IPS-NIHi7 (cell line): ENCODE data around the gene LAMTOR2.
"Not testable (repeated sequence)": the region's sequence is repeated elsewhere in the genome, so short reads cannot be mapped to it uniquely, and the experiment has no call there.

Experiments used
- DNase-seq: peaks from one replicate; pipeline ENCODE4 v3.0.0; 2012; ENCODE audit warnings: mixed read lengths; ENCODE audit errors: extremely low spot score

Gene LAMTOR2

DNA sequence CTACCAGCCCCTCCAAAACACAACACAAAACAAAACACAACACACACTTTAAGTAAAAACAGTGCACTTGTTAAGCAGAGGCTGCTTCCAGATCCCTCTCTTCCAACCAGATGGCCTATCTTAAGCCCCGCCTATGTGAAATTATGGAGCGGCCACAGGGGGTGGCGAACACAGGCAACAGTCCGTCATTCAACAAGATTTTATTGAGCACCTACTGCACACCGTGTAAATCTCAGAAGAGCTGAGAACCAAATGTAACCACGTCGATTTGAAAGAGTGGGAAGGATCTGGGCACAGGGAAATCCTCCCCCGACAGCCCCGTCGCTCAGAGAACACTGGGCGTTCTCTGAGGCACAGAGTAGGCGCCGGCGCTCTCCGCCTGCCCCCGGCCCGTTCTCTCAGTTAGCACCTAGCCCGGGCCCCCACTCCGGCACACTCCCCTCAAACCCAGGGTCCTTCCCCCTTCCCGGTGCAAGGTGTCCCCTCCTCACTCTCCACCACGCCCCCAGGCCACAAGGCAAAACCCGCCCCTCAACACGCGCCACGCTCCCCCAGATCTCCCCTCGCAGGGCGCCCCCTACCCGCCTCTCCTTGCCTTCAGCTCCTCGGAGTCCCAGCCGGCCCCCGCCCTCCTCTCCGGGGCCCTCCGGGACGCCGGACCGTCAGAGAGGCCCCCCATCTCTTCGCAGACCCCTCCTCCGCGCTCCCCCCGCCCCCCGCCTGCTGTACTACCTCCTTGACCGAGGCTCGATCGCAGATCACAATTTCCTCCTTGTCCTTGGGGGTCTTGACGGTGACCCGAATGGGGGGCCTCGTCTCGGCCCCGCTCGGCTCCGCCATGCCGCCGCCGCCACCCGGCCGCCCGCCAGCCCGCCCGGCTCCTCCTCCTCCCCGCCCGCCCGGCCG, 1.5 kb upstream of the LAMTOR2 start:
- DNase-seq: peak; percentile 88

GRCh38 chr1:156053768-156054499, 648 bp upstream of the LAMTOR2 start, which contains the start of gene UBQLN4:
TSS of gene UBQLN4 (minus strand) at chr1:156053798. CDS start at chr1:156053701, 97 bp downstream.
- peak; percentile 94 for DNase-seq

DNA sequence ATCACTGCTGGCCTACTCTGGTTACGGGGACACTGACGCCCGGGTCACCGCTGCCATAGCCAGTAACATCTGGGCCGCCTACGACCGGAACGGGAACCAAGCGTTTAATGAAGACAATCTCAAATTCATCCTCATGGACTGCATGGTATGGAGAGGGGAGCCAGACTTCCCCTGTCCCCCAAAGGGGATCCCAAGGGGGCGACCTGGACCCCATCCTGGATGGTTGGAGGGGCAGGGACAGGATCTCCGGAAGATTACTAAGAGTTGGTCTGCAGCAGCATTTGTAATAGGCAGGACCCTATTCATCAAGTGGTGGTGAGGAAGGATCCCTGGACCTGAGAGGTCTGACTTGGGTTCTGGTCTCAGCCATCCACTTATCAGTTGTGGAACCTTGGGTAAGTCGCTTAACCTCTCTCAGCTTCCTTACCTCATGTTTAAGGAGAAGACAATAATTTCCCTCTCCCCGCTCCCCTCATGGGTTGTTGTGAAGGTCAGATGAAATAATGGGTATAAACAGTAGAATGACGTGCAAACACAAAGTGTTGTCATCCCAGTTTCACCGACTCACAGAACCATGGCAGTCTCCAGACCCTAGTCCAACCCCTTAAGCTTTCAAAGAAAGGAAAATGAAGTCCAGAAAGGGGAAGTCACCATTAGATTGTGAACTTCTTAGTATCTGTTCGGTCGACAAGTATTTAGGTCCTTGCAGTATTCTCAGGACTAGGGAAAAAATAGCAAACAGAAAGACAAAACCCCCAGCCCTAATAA, 883 bp downstream of the LAMTOR2 start:
- DNase-seq: no peak

- no peak for DNase-seq
Measured at GRCh38 chr1:156056326-156056849, 1.8 kb downstream of the LAMTOR2 start.

- peak; percentile 89 for DNase-seq
Measured at GRCh38 chr1:156060937-156061636, 6.5 kb downstream of the LAMTOR2 start, which contains the start of gene RAB25. TSS of gene RAB25 (plus strand) at chr1:156061160. CDS start at chr1:156061401, 241 bp downstream.

- no peak for DNase-seq
Measured at GRCh38 chr1:156062189-156062588, 7.6 kb downstream of the LAMTOR2 start.

- DNase-seq: no peak
Measured at GRCh38 chr1:156063997-156064285, 9.4 kb downstream of the LAMTOR2 start.

- DNase-seq: no peak
Measured at GRCh38 chr1:156064615-156065014, 10.0 kb downstream of the LAMTOR2 start.

- DNase-seq: no peak
Measured at GRCh38 chr1:156065212-156065611, 10.6 kb downstream of the LAMTOR2 start.

- DNase-seq: no peak
Measured at GRCh38 chr1:156065871-156066270, 11.3 kb downstream of the LAMTOR2 start.

DNA sequence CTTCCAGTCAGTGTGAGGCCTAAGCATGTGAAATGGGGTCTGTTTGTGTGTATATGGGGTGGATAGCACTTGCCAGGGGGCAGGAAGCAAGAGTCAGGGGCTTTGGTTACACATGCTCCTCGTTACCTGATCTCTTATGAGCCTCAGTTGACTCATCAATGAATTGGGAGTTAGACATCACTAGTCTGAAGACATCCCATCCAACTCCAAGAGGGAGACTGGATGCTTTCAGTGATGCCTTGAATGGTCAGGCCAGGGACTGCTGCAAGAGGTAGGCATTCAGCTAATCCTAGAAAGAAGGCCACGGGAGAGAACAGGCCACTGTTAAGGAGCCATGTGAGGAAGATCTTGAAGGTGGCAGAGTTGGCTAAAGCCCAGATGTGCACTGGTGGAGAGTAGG, 12.7 kb downstream of the LAMTOR2 start:
- DNase-seq: no peak

DNA sequence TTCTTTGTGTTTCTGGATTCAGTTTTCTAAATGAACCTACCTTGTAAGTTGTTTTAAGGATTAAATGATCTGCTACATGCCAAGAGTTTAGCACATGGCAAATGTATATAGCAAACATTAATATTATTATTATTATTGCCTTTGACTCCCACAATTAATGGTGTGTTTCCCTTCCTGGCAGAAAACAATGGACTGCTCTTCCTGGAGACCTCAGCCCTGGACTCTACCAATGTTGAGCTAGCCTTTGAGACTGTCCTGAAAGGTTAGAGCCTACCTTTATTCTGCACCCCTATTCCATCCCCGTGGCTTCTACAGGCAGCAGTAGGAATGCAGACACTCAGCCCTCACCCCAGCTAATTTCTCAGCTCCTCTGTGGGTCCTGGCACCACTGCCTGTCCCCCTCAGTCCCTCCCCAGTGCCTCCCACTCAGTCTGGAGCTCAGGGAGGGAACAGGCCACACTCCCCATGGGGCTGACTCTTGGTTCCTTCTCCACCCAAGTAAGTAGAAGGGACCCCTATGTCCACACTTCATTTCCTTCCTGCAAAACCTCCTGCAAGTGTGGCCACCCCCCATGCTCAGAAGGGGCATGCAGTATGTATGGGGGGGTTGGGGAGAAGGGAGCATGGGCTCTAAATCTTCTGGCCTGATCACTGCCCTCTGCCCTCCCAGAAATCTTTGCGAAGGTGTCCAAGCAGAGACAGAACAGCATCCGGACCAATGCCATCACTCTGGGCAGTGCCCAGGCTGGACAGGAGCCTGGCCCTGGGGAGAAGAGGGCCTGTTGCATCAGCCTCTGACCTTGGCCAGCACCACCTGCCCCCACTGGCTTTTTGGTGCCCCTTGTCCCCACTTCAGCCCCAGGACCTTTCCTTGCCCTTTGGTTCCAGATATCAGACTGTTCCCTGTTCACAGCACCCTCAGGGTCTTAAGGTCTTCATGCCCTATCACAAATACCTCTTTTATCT, 15.2 kb downstream of the LAMTOR2 start:
- DNase-seq: no peak

GRCh38 chr1:156070548-156070947, 16.0 kb downstream of the LAMTOR2 start:
- DNase-seq: no peak

DNA sequence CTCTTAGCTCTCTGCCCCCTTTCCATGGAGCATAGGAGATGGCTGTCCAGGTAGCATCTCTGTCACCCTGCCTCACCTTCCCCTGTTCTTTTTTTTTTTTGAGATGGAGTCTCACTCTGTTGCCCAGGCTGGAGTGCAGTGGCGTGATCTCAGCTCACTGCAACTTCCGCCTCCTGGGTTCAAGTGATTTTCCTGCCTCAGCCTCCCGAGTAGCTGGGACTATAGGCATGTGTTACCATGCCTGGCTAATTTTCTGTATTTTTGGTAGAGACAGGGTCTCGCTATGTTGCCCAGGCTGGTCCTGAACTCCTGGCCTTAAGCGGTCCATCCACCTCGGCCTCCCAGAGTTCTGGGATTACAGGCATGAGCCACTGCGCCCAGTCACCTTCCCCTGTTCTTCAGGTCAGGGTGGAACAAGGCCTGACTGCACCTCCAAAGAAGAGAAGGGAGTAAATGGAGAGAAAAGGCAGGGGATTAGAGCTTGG, 16.8 kb downstream of the LAMTOR2 start:
- not testable (repeated sequence) for DNase-seq

DNA sequence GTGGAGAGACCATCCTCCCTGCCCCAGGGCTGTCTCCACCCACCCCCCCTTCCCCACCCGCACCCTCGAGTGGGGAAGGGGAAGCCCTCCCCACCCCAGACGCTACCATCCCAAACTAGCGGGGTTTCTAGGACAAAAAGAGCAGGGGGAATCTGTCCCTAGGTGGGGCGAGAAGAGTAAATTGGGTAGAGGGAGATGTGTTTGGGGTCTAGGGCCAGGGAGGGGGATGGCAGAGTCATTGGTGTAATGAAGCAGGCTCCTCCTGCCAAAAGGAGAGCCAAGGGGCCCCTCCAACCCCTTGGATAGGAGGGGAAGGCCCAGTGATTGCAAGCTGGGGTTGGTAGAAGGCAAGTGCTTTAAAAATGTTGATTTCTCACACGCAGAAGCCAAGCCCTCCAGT, 17.7 kb downstream of the LAMTOR2 start:
- DNase-seq: no peak

DNA sequence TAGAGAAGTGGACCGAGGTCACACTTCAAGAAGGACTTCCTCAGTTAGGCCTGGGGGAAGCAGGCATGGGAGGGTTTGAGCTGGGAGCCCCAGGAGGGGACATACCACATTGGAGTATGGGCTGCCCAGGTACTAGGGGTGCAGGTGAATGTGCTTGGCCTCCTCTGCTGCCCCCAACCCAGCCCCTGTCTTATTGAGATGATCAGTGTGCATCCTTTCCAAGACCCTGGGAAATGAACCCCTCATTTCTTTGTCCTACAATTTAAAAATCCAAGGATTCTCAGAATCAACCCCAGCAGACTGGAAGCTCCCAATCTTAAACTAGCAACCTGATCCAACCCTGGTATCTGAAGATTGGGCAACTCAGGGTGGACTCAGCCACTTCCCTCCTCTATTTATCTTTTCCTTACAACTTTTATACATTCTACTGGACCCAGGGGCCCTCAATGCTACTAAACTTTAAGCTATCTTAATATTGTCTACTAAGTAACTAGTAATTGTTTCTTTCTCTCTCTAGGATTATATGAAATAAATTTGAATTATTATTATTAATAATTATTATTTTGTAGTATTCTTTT, 18.6 kb downstream of the LAMTOR2 start:
- no peak for DNase-seq

DNA sequence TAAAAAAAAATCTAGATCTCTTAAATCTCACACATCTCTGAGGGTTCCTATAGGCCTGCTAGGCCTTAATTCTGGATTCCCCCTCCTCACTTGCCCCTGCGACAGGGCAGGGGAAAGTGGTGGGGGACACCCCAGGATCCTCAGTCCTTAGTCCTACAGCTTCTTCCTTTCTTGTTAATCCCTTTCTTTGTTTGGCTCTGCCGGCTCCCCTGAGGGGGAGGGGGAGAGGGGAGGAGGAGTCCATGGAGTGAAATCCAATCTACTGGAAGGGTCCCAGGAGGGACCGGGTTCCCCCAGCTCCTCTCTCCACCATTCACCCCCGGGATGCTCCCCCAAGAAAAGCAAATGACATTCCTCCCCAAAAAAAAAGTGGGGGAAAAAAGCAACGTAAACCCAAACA, 19.2 kb downstream of the LAMTOR2 start:
- DNase-seq: peak; percentile 82

DNA sequence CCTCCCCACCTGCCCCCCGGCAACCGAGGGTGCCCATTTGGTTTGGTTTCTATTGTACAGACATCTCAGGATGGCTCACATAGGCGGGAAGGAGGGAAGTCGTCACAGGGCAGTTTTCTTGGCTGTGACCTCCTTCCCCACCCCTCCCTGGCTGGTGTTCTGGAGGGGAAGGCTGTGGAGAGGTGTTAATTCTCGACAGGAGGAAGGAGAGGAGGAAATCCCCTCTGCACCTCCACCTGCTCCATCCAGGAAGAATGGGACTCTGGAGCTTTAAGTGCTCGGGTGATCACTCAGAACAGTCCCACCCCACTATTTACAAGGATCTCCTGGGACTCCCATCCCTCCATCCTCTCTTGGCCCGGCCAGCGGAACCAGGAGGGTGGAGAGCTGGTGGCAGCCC, 20.1 kb downstream of the LAMTOR2 start:
- DNase-seq: no peak

DNA sequence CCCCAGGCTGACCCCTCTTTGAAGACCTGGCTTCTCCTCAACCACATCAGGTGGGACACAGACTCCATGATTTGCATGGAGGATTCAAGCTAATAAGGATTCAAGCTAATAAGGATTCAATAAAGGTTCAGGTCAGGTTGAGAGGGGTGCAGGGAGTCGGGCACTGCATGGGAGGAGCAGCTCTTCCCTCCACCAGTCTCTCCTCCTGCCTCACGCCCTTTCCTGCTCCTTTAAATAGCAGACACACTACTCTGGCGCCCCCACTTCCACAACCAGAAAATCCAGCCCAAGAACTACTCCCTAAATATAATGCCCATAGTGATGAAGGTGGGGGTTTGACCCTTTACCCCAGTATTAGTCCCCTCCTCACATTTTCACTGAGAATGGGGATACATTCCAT, 20.6 kb downstream of the LAMTOR2 start:
- no peak for DNase-seq

- DNase-seq: no peak
Measured at GRCh38 chr1:156075775-156076204, 21.2 kb downstream of the LAMTOR2 start.
